Measurements from ENCODE around the gene NYAP1. TPM values are rescaled to one million over a fixed set of nuclear protein-coding genes. Genes with fewer than 3 reads are reported as not detected.

NYAP1 gene
- total and polyA plus RNA-seq, 2 of the 8 experiments (the other 6 are each of a cell fraction or from before 2014, with no cell fraction given), result 1.9 to 4.6 TPM

Small RNA genes within 50 kb of the gene (small RNA-seq; reads per million reads assigned to genes)
- not detected for gene RN7SL416P (ENCODE audit: insufficient read depth)

Other genes with a start within 250 kb of the NYAP1 start
- not detected in 2 replicates for gene SPDYE3, start 176.2 kb upstream of the NYAP1 start, total RNA-seq (2021; fragmentation: NEBNext Ultra II Directional; extraction: Animal tissue kit (Norgen Biotek cat#: 25700))
- gene SPDYE3, start 176.2 kb upstream of the NYAP1 start, polyA plus RNA-seq (2011; rRNA removed), result not detected in 2 replicates
- 32.2 and 34.4 TPM in 2 replicates for gene PILRB, start 125.8 kb upstream of the NYAP1 start, total RNA-seq (2021; fragmentation: NEBNext Ultra II Directional; extraction: Animal tissue kit (Norgen Biotek cat#: 25700))
- 49.9 and 66.4 TPM in 2 replicates for gene PILRB, start 125.8 kb upstream of the NYAP1 start, polyA plus RNA-seq (2011; rRNA removed)
- 7.3 and 7.6 TPM in 2 replicates for gene PILRA, start 110.4 kb upstream of the NYAP1 start, total RNA-seq (2021; fragmentation: NEBNext Ultra II Directional; extraction: Animal tissue kit (Norgen Biotek cat#: 25700))
- 10.6 and 14.6 TPM in 2 replicates for gene PILRA, start 110.4 kb upstream of the NYAP1 start, polyA plus RNA-seq (2011; rRNA removed)
- 1.4 and 2.7 TPM in 2 replicates for gene ZCWPW1, start 55.2 kb upstream of the NYAP1 start, total RNA-seq (2021; fragmentation: NEBNext Ultra II Directional; extraction: Animal tissue kit (Norgen Biotek cat#: 25700))
- gene ZCWPW1, start 55.2 kb upstream of the NYAP1 start, polyA plus RNA-seq (2011; rRNA removed), result 0.51 and 0.75 TPM in 2 replicates
- gene MEPCE, start 54.1 kb upstream of the NYAP1 start, total RNA-seq (2021; fragmentation: NEBNext Ultra II Directional; extraction: Animal tissue kit (Norgen Biotek cat#: 25700)), result 48.8 and 51.2 TPM in 2 replicates
- 22.8 and 25.8 TPM in 2 replicates for gene MEPCE, start 54.1 kb upstream of the NYAP1 start, polyA plus RNA-seq (2011; rRNA removed)
- gene PPP1R35, start 47.4 kb upstream of the NYAP1 start, total RNA-seq (2021; fragmentation: NEBNext Ultra II Directional; extraction: Animal tissue kit (Norgen Biotek cat#: 25700)), result 53.8 and 58.2 TPM in 2 replicates
- gene PPP1R35, start 47.4 kb upstream of the NYAP1 start, polyA plus RNA-seq (2011; rRNA removed), result 52.3 and 78.4 TPM in 2 replicates
- 0.33 TPM in 1 of 2 replicates, not detected in the other for gene SPACDR, start 19.7 kb upstream of the NYAP1 start, total RNA-seq (2021; fragmentation: NEBNext Ultra II Directional; extraction: Animal tissue kit (Norgen Biotek cat#: 25700))
- 0.26 and 0.31 TPM in 2 replicates for gene SPACDR, start 19.7 kb upstream of the NYAP1 start, polyA plus RNA-seq (2011; rRNA removed)
- 20.3 and 24.1 TPM in 2 replicates for gene TSC22D4, start 4.7 kb upstream of the NYAP1 start, total RNA-seq (2021; fragmentation: NEBNext Ultra II Directional; extraction: Animal tissue kit (Norgen Biotek cat#: 25700))
- gene TSC22D4, start 4.7 kb upstream of the NYAP1 start, polyA plus RNA-seq (2011; rRNA removed), result 13.2 and 22.4 TPM in 2 replicates
- 7.6 TPM in 2 replicates for gene AGFG2, start 55.3 kb downstream of the NYAP1 start, total RNA-seq (2021; fragmentation: NEBNext Ultra II Directional; extraction: Animal tissue kit (Norgen Biotek cat#: 25700))
- gene AGFG2, start 55.3 kb downstream of the NYAP1 start, polyA plus RNA-seq (2011; rRNA removed), result 11.2 and 15.9 TPM in 2 replicates
- gene SAP25, start 90.0 kb downstream of the NYAP1 start, total RNA-seq (2021; fragmentation: NEBNext Ultra II Directional; extraction: Animal tissue kit (Norgen Biotek cat#: 25700)), result 5.4 and 5.8 TPM in 2 replicates
- gene SAP25, start 90.0 kb downstream of the NYAP1 start, polyA plus RNA-seq (2011; rRNA removed), result 3.6 and 8.2 TPM in 2 replicates
- gene LRCH4, start 102.2 kb downstream of the NYAP1 start, total RNA-seq (2021; fragmentation: NEBNext Ultra II Directional; extraction: Animal tissue kit (Norgen Biotek cat#: 25700)), result 34.5 and 36.6 TPM in 2 replicates
- 15.5 and 36.5 TPM in 2 replicates for gene LRCH4, start 102.2 kb downstream of the NYAP1 start, polyA plus RNA-seq (2011; rRNA removed)
- gene FBXO24, start 102.4 kb downstream of the NYAP1 start, total RNA-seq (2021; fragmentation: NEBNext Ultra II Directional; extraction: Animal tissue kit (Norgen Biotek cat#: 25700)), result 0.35 and 0.59 TPM in 2 replicates
- 0.57 and 0.83 TPM in 2 replicates for gene FBXO24, start 102.4 kb downstream of the NYAP1 start, polyA plus RNA-seq (2011; rRNA removed)
- gene PCOLCE, start 118.4 kb downstream of the NYAP1 start, total RNA-seq (2021; fragmentation: NEBNext Ultra II Directional; extraction: Animal tissue kit (Norgen Biotek cat#: 25700)), result 69.2 and 70.6 TPM in 2 replicates
- 21.5 and 46.6 TPM in 2 replicates for gene PCOLCE, start 118.4 kb downstream of the NYAP1 start, polyA plus RNA-seq (2011; rRNA removed)
- 19.3 and 20.7 TPM in 2 replicates for gene MOSPD3, start 128.6 kb downstream of the NYAP1 start, total RNA-seq (2021; fragmentation: NEBNext Ultra II Directional; extraction: Animal tissue kit (Norgen Biotek cat#: 25700))
- 21.4 and 45.7 TPM in 2 replicates for gene MOSPD3, start 128.6 kb downstream of the NYAP1 start, polyA plus RNA-seq (2011; rRNA removed)
- 4.9 and 5.7 TPM in 2 replicates for gene TFR2, start 157.6 kb downstream of the NYAP1 start, total RNA-seq (2021; fragmentation: NEBNext Ultra II Directional; extraction: Animal tissue kit (Norgen Biotek cat#: 25700))
- gene TFR2, start 157.6 kb downstream of the NYAP1 start, polyA plus RNA-seq (2011; rRNA removed), result 4.6 and 6.0 TPM in 2 replicates
- 1.7 and 2.1 TPM in 2 replicates for gene ACTL6B, start 172.5 kb downstream of the NYAP1 start, total RNA-seq (2021; fragmentation: NEBNext Ultra II Directional; extraction: Animal tissue kit (Norgen Biotek cat#: 25700))
- 4.5 and 4.6 TPM in 2 replicates for gene ACTL6B, start 172.5 kb downstream of the NYAP1 start, polyA plus RNA-seq (2011; rRNA removed)
- gene GNB2, start 189.8 kb downstream of the NYAP1 start, total RNA-seq (2021; fragmentation: NEBNext Ultra II Directional; extraction: Animal tissue kit (Norgen Biotek cat#: 25700)), result 157 and 160 TPM in 2 replicates
- gene GNB2, start 189.8 kb downstream of the NYAP1 start, polyA plus RNA-seq (2011; rRNA removed), result 260 and 351 TPM in 2 replicates
- gene GIGYF1, start 210.3 kb downstream of the NYAP1 start, total RNA-seq (2021; fragmentation: NEBNext Ultra II Directional; extraction: Animal tissue kit (Norgen Biotek cat#: 25700)), result 95.0 and 99.3 TPM in 2 replicates
- gene GIGYF1, start 210.3 kb downstream of the NYAP1 start, polyA plus RNA-seq (2011; rRNA removed), result 24.1 and 44.8 TPM in 2 replicates
- 92.5 and 96.7 TPM in 2 replicates for gene POP7, start 222.2 kb downstream of the NYAP1 start, total RNA-seq (2021; fragmentation: NEBNext Ultra II Directional; extraction: Animal tissue kit (Norgen Biotek cat#: 25700))
- 135 and 205 TPM in 2 replicates for gene POP7, start 222.2 kb downstream of the NYAP1 start, polyA plus RNA-seq (2011; rRNA removed)
- 0.48 and 0.95 TPM in 2 replicates for gene EPO, start 236.5 kb downstream of the NYAP1 start, total RNA-seq (2021; fragmentation: NEBNext Ultra II Directional; extraction: Animal tissue kit (Norgen Biotek cat#: 25700))
- gene EPO, start 236.5 kb downstream of the NYAP1 start, polyA plus RNA-seq (2011; rRNA removed), result 0.42 and 0.67 TPM in 2 replicates
- gene ZAN, start 249.7 kb downstream of the NYAP1 start, total RNA-seq (2021; fragmentation: NEBNext Ultra II Directional; extraction: Animal tissue kit (Norgen Biotek cat#: 25700)), result 0.04 TPM in 1 of 2 replicates, not detected in the other
- 0.02 and 0.05 TPM in 2 replicates for gene ZAN, start 249.7 kb downstream of the NYAP1 start, polyA plus RNA-seq (2011; rRNA removed)

All from H1 (cell line).